Measurements from ENCODE around the gene KCNJ12.

KCNJ12 gene

DNA sequence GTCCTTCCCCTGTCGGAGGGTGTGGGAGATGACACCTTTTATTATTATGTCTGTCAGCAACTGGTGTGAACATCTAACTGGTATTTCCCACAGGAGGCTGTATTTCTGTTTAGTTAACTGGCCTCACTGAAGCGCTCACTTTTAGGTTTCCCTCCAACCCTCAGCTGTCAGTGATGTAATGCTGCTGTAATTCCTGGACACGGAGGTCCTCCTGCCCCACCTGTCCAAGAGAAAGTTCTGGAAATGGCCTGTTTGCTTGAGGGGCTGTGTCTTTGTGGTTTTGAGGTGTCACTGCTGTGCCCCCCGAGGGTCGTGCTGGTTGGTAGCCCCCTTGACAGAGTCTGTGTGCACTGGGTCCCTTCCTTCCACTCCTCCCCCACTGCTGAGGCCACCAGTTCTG lies 11.5 kb downstream of the KCNJ12 start:
- no peaks in the 10 kb centered on the region for H3K4me1 ChIP-seq (ENCODE audit: control insufficient read depth in 1 of 2, insufficient read depth in 2 of 2, low read length in 2 of 2)
- H3K36me3 ChIP-seq (ENCODE audit: control insufficient read depth in 1 of 2, insufficient read depth in 2 of 2, low read length in 2 of 2): no peaks in the 10 kb centered on the region
- H3K4me3 ChIP-seq (ENCODE audit: low read depth in 1 of 2, low read length in 2 of 2): no peak overlapping the region
- no peak overlapping the region for H3K27ac ChIP-seq (ENCODE audit: low read depth, low read length)
- H3K27me3 ChIP-seq (ENCODE audit: control insufficient read depth in 1 of 2, insufficient read depth in 2 of 2, low read length in 2 of 2): peaks cover 0 to 8% of the 10 kb centered on the region in 2 donors
- H3K9me3 ChIP-seq (ENCODE audit: control insufficient read depth in 1 of 2, low read length in 2 of 2): no peaks in the 10 kb centered on the region
- H3K9ac ChIP-seq (ENCODE audit: low read depth in 1 of 2, low read length in 2 of 2): no peak overlapping the region

DNA sequence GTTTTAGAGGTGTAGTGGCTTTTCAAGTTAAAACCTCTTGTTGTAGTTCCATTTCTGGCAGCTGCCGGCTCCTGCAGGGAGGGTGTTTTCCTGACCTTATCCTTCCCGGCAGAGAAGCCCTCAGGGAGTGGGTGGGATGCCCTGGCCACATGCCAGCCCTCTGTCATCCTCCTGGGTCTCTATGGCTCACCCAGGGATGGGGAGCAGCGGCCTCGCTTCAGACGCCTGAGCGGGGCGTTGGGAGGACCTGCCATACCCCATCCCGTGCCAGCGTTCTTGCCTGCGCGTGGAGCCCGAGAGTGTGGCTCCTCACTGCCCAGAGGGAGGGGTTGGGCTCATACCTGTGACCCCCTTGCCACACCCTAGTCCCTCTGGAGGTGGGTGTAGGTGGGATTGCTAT lies 11.9 kb downstream of the KCNJ12 start:
- peaks cover 0 to 8% of the 10 kb centered on the region in 2 donors for H3K27me3 ChIP-seq (ENCODE audit: control insufficient read depth in 1 of 2, insufficient read depth in 2 of 2, low read length in 2 of 2)
- H3K9ac ChIP-seq (ENCODE audit: low read depth in 1 of 2, low read length in 2 of 2): no peak overlapping the region
- H3K36me3 ChIP-seq (ENCODE audit: control insufficient read depth in 1 of 2, insufficient read depth in 2 of 2, low read length in 2 of 2): no peaks in the 10 kb centered on the region
- H3K4me3 ChIP-seq (ENCODE audit: low read depth in 1 of 2, low read length in 2 of 2): no peak overlapping the region
- no peak overlapping the region for H3K27ac ChIP-seq (ENCODE audit: low read depth, low read length)
- no peaks in the 10 kb centered on the region for H3K4me1 ChIP-seq (ENCODE audit: control insufficient read depth in 1 of 2, insufficient read depth in 2 of 2, low read length in 2 of 2)
- no peaks in the 10 kb centered on the region for H3K9me3 ChIP-seq (ENCODE audit: control insufficient read depth in 1 of 2, low read length in 2 of 2)

DNA sequence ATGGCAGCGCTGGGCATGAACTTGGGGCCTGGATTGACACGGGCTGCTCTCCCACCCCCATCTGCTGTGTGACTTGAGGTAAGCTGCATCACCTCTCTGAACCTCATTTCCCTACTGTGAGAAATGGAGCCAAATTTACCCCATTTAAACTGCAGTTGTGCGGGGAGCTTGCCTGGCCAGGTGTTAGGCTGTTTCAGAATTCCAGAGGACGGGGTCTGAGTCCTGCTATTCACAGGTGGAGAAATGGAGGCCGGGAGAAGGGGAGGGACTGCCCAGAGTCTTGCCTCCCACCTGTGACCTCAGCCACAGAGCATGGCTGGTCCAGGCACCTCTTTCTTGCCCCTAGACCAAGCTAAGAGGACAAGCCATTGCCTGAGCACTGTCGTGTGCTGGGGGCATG lies 12.8 kb downstream of the KCNJ12 start:
- Histone ChIP-seq H3K9ac (ENCODE audit: low read depth in 1 of 2, low read length in 2 of 2) (no peak overlapping the region), H3K36me3 (ENCODE audit: control insufficient read depth in 1 of 2, insufficient read depth in 2 of 2, low read length in 2 of 2) (no peaks in the 10 kb centered on the region), H3K27ac (ENCODE audit: low read depth, low read length) (no peak overlapping the region), H3K4me3 (ENCODE audit: low read depth in 1 of 2, low read length in 2 of 2) (no peak overlapping the region), H3K27me3 (ENCODE audit: control insufficient read depth in 1 of 2, insufficient read depth in 2 of 2, low read length in 2 of 2) (peaks cover 0 to 8% of the 10 kb centered on the region in 2 donors), H3K9me3 (ENCODE audit: control insufficient read depth in 1 of 2, low read length in 2 of 2) (no peaks in the 10 kb centered on the region), H3K4me1 (ENCODE audit: control insufficient read depth in 1 of 2, insufficient read depth in 2 of 2, low read length in 2 of 2) (no peaks in the 10 kb centered on the region)

DNA sequence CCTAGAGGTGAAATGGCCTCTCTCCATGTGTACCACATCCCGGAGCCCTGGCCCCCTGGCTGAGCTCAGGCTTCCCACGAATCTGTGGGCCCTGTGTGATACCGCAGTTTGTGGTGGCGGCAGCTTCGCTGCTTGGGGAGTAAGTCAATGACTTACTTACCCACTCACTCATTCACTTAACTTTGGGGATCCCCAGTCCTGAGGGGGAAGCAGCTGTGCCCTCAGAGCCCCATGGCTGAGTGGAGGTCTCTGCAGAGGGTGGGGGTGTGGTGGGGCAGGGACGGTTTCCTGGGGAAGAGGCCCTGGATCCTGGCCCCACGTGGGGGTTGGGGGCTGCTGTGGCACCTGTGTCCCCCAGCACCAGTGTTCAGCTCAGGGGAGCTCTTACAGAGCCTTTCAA lies 13.2 kb downstream of the KCNJ12 start:
- Histone ChIP-seq H3K27me3 (ENCODE audit: control insufficient read depth in 1 of 2, insufficient read depth in 2 of 2, low read length in 2 of 2) (peaks cover 0 to 8% of the 10 kb centered on the region in 2 donors), H3K36me3 (ENCODE audit: control insufficient read depth in 1 of 2, insufficient read depth in 2 of 2, low read length in 2 of 2) (no peaks in the 10 kb centered on the region), H3K4me1 (ENCODE audit: control insufficient read depth in 1 of 2, insufficient read depth in 2 of 2, low read length in 2 of 2) (no peaks in the 10 kb centered on the region), H3K4me3 (ENCODE audit: low read depth in 1 of 2, low read length in 2 of 2) (no peak overlapping the region), H3K9me3 (ENCODE audit: control insufficient read depth in 1 of 2, low read length in 2 of 2) (no peaks in the 10 kb centered on the region), H3K27ac (ENCODE audit: low read depth, low read length) (no peak overlapping the region), H3K9ac (ENCODE audit: low read depth in 1 of 2, low read length in 2 of 2) (no peak overlapping the region)

DNA sequence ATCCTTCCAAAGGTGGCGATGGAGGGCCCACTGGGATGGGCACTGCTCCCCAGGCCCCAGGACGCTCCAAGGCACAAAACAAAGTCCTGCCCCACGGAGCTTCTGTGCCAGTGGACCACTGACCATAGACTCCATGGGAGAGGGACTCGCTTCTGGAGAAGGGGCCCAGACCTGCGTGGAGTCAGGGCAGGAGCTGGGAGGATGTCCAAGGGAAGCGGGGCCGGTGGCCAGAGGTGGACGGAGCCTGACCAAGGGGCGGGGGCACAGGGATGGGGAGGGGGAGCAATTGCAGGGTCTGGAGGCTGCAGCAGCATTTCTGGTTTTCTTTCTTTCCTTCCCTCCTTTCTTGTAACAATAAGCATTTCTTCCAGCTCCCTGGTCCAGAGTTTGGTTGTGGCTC lies 14.1 kb downstream of the KCNJ12 start:
- Histone ChIP-seq H3K27ac (ENCODE audit: low read depth, low read length) (no peak overlapping the region), H3K4me3 (ENCODE audit: low read depth in 1 of 2, low read length in 2 of 2) (no peak overlapping the region), H3K4me1 (ENCODE audit: control insufficient read depth in 1 of 2, insufficient read depth in 2 of 2, low read length in 2 of 2) (no peaks in the 10 kb centered on the region), H3K9ac (ENCODE audit: low read depth in 1 of 2, low read length in 2 of 2) (no peak overlapping the region), H3K9me3 (ENCODE audit: control insufficient read depth in 1 of 2, low read length in 2 of 2) (no peaks in the 10 kb centered on the region), H3K36me3 (ENCODE audit: control insufficient read depth in 1 of 2, insufficient read depth in 2 of 2, low read length in 2 of 2) (no peaks in the 10 kb centered on the region), H3K27me3 (ENCODE audit: control insufficient read depth in 1 of 2, insufficient read depth in 2 of 2, low read length in 2 of 2) (peaks cover 0 to 8% of the 10 kb centered on the region in 2 donors)

DNA sequence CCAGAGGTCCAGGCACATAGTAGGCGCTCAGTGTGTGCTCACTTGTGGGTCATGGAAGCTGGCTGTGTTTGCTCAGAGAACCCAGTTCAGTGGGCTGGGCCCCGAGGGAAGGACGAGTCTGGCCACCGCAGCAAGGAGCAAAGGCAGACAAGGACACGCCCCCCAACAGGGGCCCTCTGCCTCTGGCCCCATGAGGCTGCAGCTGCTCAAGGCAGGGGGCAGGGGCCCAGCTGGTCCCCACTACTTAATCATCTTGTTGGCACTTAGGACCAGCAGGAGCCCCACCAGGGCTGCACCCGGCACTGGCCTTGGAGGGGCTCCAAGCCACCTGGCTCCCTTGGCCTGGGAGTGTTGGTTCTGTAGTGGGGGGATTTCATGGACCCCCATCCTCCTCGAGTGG lies 16.1 kb downstream of the KCNJ12 start:
- Histone ChIP-seq H3K36me3 (ENCODE audit: control insufficient read depth in 1 of 2, insufficient read depth in 2 of 2, low read length in 2 of 2) (no peaks in the 10 kb centered on the region), H3K9me3 (ENCODE audit: control insufficient read depth in 1 of 2, low read length in 2 of 2) (no peaks in the 10 kb centered on the region), H3K9ac (ENCODE audit: low read depth in 1 of 2, low read length in 2 of 2) (no peak overlapping the region), H3K4me1 (ENCODE audit: control insufficient read depth in 1 of 2, insufficient read depth in 2 of 2, low read length in 2 of 2) (no peaks in the 10 kb centered on the region), H3K27me3 (ENCODE audit: control insufficient read depth in 1 of 2, insufficient read depth in 2 of 2, low read length in 2 of 2) (peaks cover 0 to 8% of the 10 kb centered on the region in 2 donors), H3K4me3 (ENCODE audit: low read depth in 1 of 2, low read length in 2 of 2) (no peak overlapping the region), H3K27ac (ENCODE audit: low read depth, low read length) (no peak overlapping the region)

DNA sequence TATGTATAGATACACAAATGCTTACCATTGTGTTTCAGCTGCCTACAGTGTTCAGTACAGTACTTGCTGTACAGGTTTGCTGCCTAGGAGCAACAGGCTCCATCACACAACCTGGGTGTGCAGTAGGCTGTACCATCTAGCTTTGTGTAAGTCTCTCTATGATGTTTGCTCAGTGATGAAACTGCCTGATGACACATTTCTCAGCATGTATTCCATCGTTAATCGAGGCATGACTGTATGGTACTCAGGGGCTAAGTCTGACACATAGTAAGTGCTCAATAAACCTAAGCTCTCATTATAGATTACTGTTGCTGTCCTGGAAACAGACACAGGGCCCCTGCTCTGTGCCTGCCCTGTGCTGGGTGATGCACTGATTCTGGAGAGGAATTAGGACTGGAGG lies 18.1 kb downstream of the KCNJ12 start:
- H3K27ac ChIP-seq (ENCODE audit: low read depth, low read length): no peak overlapping the region
- no peaks in the 10 kb centered on the region for H3K9me3 ChIP-seq (ENCODE audit: control insufficient read depth in 1 of 2, low read length in 2 of 2)

DNA sequence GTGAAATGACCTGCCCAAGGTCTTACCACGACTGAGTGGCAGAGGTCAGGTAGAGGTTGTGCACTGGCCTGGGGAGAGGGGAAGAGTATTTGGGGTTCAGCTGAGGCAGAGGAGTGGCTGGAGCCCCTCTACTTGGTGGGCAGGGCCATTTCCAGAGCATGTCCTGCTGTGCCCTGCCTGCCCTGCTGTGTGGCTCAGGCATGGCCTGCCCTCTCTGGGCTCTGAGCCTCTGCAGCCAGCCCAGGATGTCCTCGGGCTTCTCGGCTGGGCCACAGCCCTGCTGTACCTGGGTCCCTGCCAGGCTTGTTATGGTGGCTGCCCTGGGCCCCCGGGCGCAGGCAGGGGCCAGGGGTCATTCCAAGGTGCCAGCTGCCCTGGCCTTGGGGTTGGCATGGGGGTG lies 19.6 kb downstream of the KCNJ12 start:
- no peaks in the 10 kb centered on the region for H3K36me3 ChIP-seq (ENCODE audit: control insufficient read depth in 1 of 2, insufficient read depth in 2 of 2, low read length in 2 of 2)
- peaks cover 0 to 2% of the 10 kb centered on the region in 2 donors for H3K9me3 ChIP-seq (ENCODE audit: control insufficient read depth in 1 of 2, low read length in 2 of 2)
- H3K27ac ChIP-seq (ENCODE audit: low read depth, low read length): no peak overlapping the region
- no peak overlapping the region for H3K9ac ChIP-seq (ENCODE audit: low read depth in 1 of 2, low read length in 2 of 2)
- no peak overlapping the region for H3K4me3 ChIP-seq (ENCODE audit: low read depth in 1 of 2, low read length in 2 of 2)
- peaks cover 0 to 8% of the 10 kb centered on the region in 2 donors for H3K27me3 ChIP-seq (ENCODE audit: control insufficient read depth in 1 of 2, insufficient read depth in 2 of 2, low read length in 2 of 2)
- no peaks in the 10 kb centered on the region for H3K4me1 ChIP-seq (ENCODE audit: control insufficient read depth in 1 of 2, insufficient read depth in 2 of 2, low read length in 2 of 2)

More for the DNA sequence above, 18.1 kb downstream of the KCNJ12 start:
- no peaks in the 10 kb centered on the region for H3K4me1 ChIP-seq (ENCODE audit: control insufficient read depth in 1 of 2, insufficient read depth in 2 of 2, low read length in 2 of 2)
- no peak overlapping the region for H3K4me3 ChIP-seq (ENCODE audit: low read depth in 1 of 2, low read length in 2 of 2)
- no peaks in the 10 kb centered on the region for H3K36me3 ChIP-seq (ENCODE audit: control insufficient read depth in 1 of 2, insufficient read depth in 2 of 2, low read length in 2 of 2)
- H3K9ac ChIP-seq (ENCODE audit: low read depth in 1 of 2, low read length in 2 of 2): no peak overlapping the region
- H3K27me3 ChIP-seq (ENCODE audit: control insufficient read depth in 1 of 2, insufficient read depth in 2 of 2, low read length in 2 of 2): peaks cover 0 to 8% of the 10 kb centered on the region in 2 donors

DNA sequence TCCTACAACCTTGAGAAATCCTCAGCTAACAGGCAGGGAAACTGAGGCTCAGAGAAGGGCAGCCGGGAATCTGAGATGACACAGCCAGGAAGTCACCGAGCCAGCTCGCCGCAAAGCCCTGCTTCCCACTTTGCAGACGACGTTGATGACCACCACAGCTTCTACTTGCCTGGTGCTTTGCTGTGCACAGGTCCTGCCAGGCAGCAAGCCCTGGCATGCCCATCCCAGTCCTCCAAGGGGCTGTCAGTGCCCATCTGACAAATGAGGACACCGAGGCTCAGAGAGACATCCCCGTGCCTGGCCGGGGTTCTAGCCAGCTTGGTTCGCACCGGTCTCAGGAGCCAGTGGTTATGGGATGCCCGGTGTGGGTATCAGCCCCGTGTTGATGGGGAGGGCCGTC lies 20.1 kb downstream of the KCNJ12 start:
- Histone ChIP-seq H3K9me3 (ENCODE audit: control insufficient read depth in 1 of 2, low read length in 2 of 2) (peaks cover 0 to 2% of the 10 kb centered on the region in 2 donors), H3K36me3 (ENCODE audit: control insufficient read depth in 1 of 2, insufficient read depth in 2 of 2, low read length in 2 of 2) (no peaks in the 10 kb centered on the region), H3K9ac (ENCODE audit: low read depth in 1 of 2, low read length in 2 of 2) (no peak overlapping the region), H3K4me3 (ENCODE audit: low read depth in 1 of 2, low read length in 2 of 2) (no peak overlapping the region), H3K27me3 (ENCODE audit: control insufficient read depth in 1 of 2, insufficient read depth in 2 of 2, low read length in 2 of 2) (peaks cover 0 to 5% of the 10 kb centered on the region in 2 donors), H3K27ac (ENCODE audit: low read depth, low read length) (no peak overlapping the region), H3K4me1 (ENCODE audit: control insufficient read depth in 1 of 2, insufficient read depth in 2 of 2, low read length in 2 of 2) (no peaks in the 10 kb centered on the region)

DNA sequence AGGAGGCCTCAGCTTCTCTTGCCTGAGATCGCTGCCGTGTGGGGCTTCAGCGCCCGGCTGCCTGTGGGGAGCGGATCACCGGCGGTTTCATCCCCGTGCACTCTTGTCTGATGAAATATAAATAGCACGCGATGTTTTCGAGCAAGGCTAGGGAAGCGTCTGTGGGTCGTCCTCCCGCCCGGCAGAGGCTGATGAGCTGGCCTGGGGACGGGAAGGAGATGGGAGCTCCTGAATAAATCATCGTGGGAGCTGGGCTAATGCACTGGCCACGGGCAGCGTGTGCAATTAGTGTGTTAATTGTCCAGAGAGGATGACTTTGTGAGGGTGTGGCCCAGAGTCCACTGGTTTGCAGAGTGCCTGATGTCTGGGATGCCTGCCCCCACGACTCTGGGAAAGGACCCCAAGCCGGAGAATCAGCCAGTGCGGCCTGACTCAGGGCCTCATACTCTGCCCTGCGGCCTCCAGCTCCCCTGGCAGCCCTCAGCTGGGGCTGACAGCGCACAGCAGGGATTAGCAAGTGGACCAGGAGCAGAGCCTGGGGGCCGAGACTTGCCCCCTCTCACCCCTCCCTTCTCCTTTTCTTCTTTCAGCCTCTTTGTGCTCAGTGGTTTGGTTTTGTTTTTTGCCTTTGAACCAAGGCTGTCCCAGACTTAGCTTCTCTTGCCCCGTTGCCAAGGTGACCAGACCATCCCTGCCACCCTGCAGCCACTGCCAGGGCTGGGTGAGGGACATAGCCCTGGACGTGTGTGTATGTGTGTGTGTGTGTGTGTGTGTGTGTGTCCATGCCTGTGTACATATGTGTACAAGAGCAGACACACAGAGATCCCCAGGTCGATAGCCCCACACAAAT lies 21.4 kb downstream of the KCNJ12 start:
- no peaks in the 10 kb centered on the region for H3K27me3 ChIP-seq (ENCODE audit: control insufficient read depth in 1 of 2, insufficient read depth in 2 of 2, low read length in 2 of 2)
- no peaks in the 10 kb centered on the region for H3K36me3 ChIP-seq (ENCODE audit: control insufficient read depth in 1 of 2, insufficient read depth in 2 of 2, low read length in 2 of 2)
- no peak overlapping the region for H3K27ac ChIP-seq (ENCODE audit: low read depth, low read length)
- H3K9ac ChIP-seq (ENCODE audit: low read depth in 1 of 2, low read length in 2 of 2): no peak overlapping the region
- H3K4me3 ChIP-seq (ENCODE audit: low read depth in 1 of 2, low read length in 2 of 2): no peak overlapping the region
- peaks cover 0 to 6% of the 10 kb centered on the region in 2 donors for H3K9me3 ChIP-seq (ENCODE audit: control insufficient read depth in 1 of 2, low read length in 2 of 2)
- H3K4me1 ChIP-seq (ENCODE audit: control insufficient read depth in 1 of 2, insufficient read depth in 2 of 2, low read length in 2 of 2): no peaks in the 10 kb centered on the region

Measured in duodenal mucosa (tissue), 2 donors.